Activated T-helper 2 cell treated with anti-CD3 and anti-CD28 coated beads, Interferon-gamma antibody, Interleukin-2, Interleukin-4, amounts not matched to agents 10 μg/mL and 5 μg/mL and 100 μg/mL, durations not matched to agents 14 hours and 24 hours and 36 hours (primary cell): ENCODE results near the gene GSTCD. TPM values are rescaled to one million over a fixed set of nuclear protein-coding genes. Genes with fewer than 3 reads are reported as not detected.
A peak's percentile ranks its signal among the peaks of the same experiment; 100 is the strongest.

Source experiments
- DNase-seq: peaks from one replicate; pipeline ENCODE4 v3.0.0; 2021; ENCODE audit warnings: low spot score
- H3K27ac Mint-ChIP-seq: one replicate; pipeline ENCODE4 v1.8.0; 2021; ENCODE audit warnings: mixed read lengths
- H3K27me3 Mint-ChIP-seq: one replicate; pipeline ENCODE4 v1.8.0; 2021; ENCODE audit warnings: low read depth, mixed read lengths
- H3K36me3 Mint-ChIP-seq: one replicate; pipeline ENCODE4 v1.8.0; 2021; ENCODE audit warnings: low read depth, mixed read lengths
- H3K4me1 Mint-ChIP-seq: one replicate; pipeline ENCODE4 v1.8.0; 2021; ENCODE audit warnings: low read depth, mixed read lengths
- H3K4me3 Mint-ChIP-seq: one replicate; pipeline ENCODE4 v1.8.0; 2021; ENCODE audit warnings: low read depth, mild to moderate bottlenecking, moderate library complexity, mixed read lengths
- H3K9me3 Mint-ChIP-seq: one replicate; pipeline ENCODE4 v1.8.0; 2021; ENCODE audit warnings: mixed read lengths
- intact Hi-C: fragments of 100-400 bp; cut with micrococcal nuclease; formaldehyde crosslinking; loops from one replicate; pipeline ENCODE4 v1.15.1; 2023
- total RNA-seq: library from RNA; stranded (reverse); gene quantifications from 2 replicates; pipeline ENCODE4 v1.2.3, GENCODE V29; 2022

The GSTCD gene
- total RNA-seq, 1 donor from 2014 or later, result 15.7 TPM

DNA sequence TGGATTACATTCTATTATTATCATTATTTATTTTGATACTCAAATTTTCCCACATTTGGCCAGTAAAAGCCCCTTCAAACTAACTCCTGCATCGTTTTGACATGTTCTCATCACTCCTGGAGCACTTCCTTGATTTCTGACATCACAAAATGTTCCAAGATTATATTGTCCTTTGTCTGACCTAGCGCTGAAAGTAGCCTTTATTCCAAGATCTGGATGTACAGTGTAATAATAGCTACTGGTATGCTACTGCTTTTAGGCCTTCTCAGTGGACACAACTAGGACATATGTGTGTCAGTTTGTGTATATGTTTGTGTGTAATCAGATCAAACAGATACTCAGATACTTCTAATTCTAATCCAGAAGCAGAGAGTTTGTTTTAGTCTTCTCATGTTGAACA lies 76.2 kb downstream of the GSTCD start:
- intact Hi-C loops, result no loop called here
- no peaks in the 10 kb centered on the region for H3K9me3 Mint-ChIP-seq
- no peak overlapping the region for H3K4me3 Mint-ChIP-seq
- H3K27me3 Mint-ChIP-seq, result no peaks in the 10 kb centered on the region
- no peak for DNase-seq
- no peaks in the 10 kb centered on the region for H3K4me1 Mint-ChIP-seq
- H3K27ac Mint-ChIP-seq, result no peak overlapping the region
- no peaks in the 10 kb centered on the region for H3K36me3 Mint-ChIP-seq

DNA sequence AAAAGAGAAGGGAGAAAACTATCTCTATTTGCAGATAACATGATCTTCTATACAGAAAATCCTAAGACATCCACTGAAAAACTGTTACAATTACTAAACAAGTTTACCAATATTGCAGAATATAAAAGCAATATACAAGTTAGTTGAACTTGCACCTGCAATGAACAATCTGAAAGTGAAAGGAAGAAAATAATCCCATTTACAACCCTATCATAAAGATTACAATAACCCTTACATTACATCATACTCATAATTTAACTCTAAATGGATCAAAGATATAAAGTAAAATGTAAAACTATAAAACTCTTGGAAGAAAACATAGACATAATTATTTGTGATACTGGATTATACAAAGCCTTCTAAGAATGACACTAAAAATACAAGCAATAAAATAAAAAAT lies 77.2 kb downstream of the GSTCD start:
- no peaks in the 10 kb centered on the region for H3K36me3 Mint-ChIP-seq
- H3K9me3 Mint-ChIP-seq, result no peaks in the 10 kb centered on the region
- no peak for DNase-seq
- H3K27me3 Mint-ChIP-seq, result no peaks in the 10 kb centered on the region
- no peaks in the 10 kb centered on the region for H3K4me1 Mint-ChIP-seq
- no peak overlapping the region for H3K4me3 Mint-ChIP-seq
- intact Hi-C loops, result no loop called here
- no peak overlapping the region for H3K27ac Mint-ChIP-seq

DNA sequence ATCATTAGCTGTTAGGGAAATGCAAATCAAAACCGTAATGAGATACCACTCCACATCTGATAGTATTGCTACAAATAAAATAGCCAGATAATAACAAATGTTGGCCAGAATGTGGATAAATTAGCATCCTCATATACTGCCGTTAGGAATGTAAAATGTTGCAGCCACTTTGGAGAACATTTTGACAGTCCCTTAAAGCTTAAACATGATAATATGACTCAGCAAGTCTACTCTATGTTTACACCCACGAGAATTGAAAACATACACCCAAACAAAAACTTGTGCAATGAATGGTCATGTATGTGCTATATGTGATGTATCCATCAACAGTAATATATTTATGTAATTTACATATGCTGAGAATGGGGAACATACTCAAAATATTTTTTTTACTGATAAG lies 78.2 kb downstream of the GSTCD start:
- Mint-ChIP-seq H3K9me3 (no peaks in the 10 kb centered on the region), H3K36me3 (no peaks in the 10 kb centered on the region), H3K4me3 (no peak overlapping the region), H3K4me1 (no peaks in the 10 kb centered on the region), H3K27me3 (no peaks in the 10 kb centered on the region), H3K27ac (no peak overlapping the region)
- no peak for DNase-seq
- intact Hi-C loops, result no loop called here

DNA sequence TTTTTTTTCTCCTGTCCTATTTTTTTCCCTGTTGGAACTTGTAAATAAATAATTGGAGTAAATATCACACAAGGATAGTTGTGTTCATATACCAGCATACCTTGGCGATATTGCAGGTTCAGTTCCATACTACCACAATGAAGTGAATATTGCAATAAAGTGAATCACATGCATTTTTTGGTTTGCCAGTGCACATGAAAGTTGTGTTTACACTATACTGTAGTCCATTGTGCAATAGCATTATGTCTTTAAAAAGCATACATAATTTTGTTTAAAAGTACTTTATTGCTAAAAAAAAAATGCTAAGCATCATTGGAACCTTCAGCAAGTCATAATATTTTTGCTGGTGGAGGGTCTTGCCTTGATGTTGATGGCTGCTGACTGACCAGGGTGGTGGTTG lies 88.6 kb downstream of the GSTCD start:
- H3K27me3 Mint-ChIP-seq, result no peaks in the 10 kb centered on the region
- H3K4me3 Mint-ChIP-seq, result no peak overlapping the region
- peaks cover 2% of the 10 kb centered on the region for H3K4me1 Mint-ChIP-seq
- intact Hi-C loops, result no loop called here
- H3K9me3 Mint-ChIP-seq, result no peaks in the 10 kb centered on the region
- H3K36me3 Mint-ChIP-seq, result peaks cover 6% of the 10 kb centered on the region
- DNase-seq, result no peak
- H3K27ac Mint-ChIP-seq, result no peak overlapping the region

DNA sequence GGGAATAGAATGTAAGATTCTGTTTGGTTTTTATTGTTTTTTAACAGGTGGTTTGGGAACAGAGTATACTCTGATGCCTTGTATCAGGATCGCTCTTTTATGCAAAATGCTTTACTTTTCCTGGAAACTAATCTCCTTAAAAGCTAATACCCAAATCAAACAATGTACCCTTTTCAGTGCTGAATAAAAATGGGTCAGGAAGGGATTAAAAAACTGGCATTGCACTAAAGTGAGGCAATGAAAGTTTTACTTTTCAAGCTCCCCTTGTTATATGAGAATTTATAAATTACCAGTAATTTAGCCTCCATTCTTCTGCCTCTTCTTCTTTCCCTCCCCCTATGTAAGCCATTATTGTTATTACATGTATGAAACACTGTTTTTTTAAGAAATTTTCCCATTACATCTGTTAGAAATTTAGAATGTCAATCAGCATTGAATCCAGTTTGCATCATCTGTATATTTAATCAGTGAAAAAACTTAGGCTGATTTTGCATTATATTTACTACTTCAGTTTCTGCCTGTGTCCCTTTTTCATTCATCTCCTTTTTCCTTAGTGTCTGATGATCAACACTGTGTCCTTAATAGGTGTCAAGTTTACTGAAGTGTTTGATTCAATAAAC lies 97.0 kb downstream of the GSTCD start:
- no peaks in the 10 kb centered on the region for H3K36me3 Mint-ChIP-seq
- intact Hi-C loops, result no loop called here
- no peak overlapping the region for H3K27ac Mint-ChIP-seq
- DNase-seq, result no peak
- no peaks in the 10 kb centered on the region for H3K27me3 Mint-ChIP-seq
- H3K9me3 Mint-ChIP-seq, result no peaks in the 10 kb centered on the region
- H3K4me1 Mint-ChIP-seq, result peaks cover 23% of the 10 kb centered on the region
- no peak overlapping the region for H3K4me3 Mint-ChIP-seq

DNA sequence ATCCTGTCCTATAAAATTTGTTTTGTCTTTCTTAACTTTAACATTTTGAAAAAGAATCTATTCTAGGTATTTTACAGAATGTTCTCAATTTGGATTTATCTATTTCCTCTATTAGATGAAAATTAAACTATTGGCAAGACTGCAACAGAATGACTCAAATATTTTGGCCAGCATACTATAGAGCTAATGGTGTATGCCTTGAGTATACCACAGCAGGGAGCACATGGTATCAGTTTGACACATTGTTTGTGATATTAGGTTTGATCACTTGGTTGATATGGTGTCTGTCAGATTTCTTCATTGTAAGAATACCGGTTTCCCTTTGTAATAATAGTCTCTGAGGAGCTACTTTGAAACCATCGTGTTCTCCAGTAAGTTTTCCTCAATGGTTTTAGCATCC lies 98.9 kb downstream of the GSTCD start:
- no peaks in the 10 kb centered on the region for H3K9me3 Mint-ChIP-seq
- no peaks in the 10 kb centered on the region for H3K36me3 Mint-ChIP-seq
- no peak overlapping the region for H3K27ac Mint-ChIP-seq
- no peak for DNase-seq
- intact Hi-C loops, result no loop called here
- H3K27me3 Mint-ChIP-seq, result no peaks in the 10 kb centered on the region
- peaks cover 25% of the 10 kb centered on the region for H3K4me1 Mint-ChIP-seq
- H3K4me3 Mint-ChIP-seq, result no peak overlapping the region

DNA sequence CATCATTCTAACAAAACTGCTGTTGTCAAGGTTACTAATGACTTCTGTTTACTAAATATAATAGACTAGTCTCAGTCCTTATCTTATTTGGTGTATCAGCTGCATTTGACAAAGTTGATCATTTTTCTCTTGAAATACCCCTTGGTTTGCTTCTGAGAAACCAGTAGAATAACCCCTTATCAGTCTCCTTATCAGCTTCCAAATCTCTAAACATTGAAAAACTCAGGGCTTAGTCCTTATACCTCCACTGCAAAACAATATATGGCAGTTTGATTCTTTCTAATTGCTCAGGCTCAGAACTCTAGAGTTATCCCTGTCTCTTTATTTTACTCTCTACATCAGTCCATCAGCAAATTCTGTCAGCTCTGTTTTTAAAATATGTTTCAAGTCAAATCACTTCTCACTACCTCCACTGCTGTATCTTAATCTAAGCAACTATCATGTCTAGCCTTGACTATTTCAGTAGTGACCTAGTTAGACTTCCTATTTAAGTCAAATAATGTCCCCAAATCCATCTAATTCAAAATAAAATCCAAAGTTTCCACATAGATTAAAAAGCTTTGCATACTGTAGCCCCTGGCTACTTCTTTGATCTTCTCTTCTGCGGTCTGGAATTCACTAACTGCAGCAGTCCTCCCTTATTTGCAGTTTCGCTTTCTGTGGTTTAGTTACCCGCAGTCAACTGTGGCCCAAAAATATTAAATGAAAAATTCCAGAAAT lies 99.6 kb downstream of the GSTCD start:
- DNase-seq, result no peak
- Mint-ChIP-seq H3K4me3 (peak overlapping the region; percentile 1), H3K4me1 (peaks cover 25% of the 10 kb centered on the region), H3K36me3 (no peaks in the 10 kb centered on the region), H3K27me3 (no peaks in the 10 kb centered on the region), H3K27ac (no peak overlapping the region), H3K9me3 (no peaks in the 10 kb centered on the region)
- intact Hi-C loops, result no loop called here

DNA sequence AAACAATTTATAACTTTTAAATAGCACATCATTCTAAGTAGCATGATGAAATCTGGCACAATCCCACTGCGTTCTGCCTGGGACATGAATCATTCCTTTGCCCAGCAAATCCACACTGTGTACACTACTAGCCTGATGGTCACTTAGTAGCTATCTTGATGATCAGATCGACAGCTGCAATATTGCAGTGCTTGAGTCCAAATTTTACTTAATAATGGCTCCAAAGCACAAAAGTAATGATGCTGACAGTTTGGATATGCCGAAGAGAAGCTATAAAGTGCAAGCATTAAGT lies 100.1 kb downstream of the GSTCD start:
- Mint-ChIP-seq H3K36me3 (no peaks in the 10 kb centered on the region), H3K27me3 (no peaks in the 10 kb centered on the region), H3K4me1 (peaks cover 25% of the 10 kb centered on the region), H3K4me3 (no peak overlapping the region), H3K27ac (no peak overlapping the region), H3K9me3 (no peaks in the 10 kb centered on the region)
- intact Hi-C loops, result no loop called here
- no peak for DNase-seq

DNA sequence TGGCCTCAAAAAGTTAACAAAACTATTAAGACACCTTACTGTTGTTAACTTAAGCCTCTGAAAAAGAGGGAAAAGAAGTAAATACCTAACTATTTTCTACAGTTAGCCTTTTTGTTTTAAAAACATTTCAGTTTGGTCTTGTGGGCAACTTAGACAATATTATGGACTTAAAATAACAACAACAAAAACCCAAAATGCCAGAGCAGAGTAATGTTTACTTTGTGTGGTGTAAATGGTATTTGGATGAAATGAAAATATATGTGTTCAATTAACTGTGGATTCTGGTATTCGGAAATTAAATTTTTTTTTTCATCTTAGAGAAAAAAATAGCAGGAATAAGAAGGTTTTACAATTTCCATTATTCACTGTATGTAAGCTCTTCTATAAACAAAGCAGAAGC lies 107.1 kb downstream of the GSTCD start:
- no peaks in the 10 kb centered on the region for H3K27me3 Mint-ChIP-seq
- peaks cover 4% of the 10 kb centered on the region for H3K4me1 Mint-ChIP-seq
- H3K27ac Mint-ChIP-seq, result no peak overlapping the region
- H3K9me3 Mint-ChIP-seq, result no peaks in the 10 kb centered on the region
- no peak overlapping the region for H3K4me3 Mint-ChIP-seq
- DNase-seq, result no peak
- H3K36me3 Mint-ChIP-seq, result no peaks in the 10 kb centered on the region
- intact Hi-C loops, result no loop called here

DNA sequence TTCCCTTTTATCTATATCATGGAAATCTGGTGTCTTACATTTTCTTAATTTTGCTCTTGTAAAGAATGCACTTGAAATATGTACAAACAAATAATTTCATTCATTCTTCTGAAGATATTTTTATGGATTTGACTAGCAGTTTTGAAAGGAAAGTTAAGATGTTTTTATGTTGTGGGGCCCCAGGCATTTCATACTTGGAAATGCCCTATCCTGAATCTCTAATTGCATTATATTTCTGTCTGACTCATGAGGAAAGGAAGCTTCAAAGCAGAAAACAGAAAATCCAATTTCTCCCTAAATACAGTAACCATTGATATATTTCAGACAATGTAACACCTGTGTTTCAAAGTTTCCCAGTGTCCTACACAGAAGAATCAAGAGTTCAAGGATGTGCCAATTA lies 113.5 kb downstream of the GSTCD start:
- Mint-ChIP-seq H3K4me3 (no peak overlapping the region), H3K4me1 (no peaks in the 10 kb centered on the region), H3K36me3 (peaks cover 3% of the 10 kb centered on the region), H3K27me3 (no peaks in the 10 kb centered on the region), H3K27ac (no peak overlapping the region), H3K9me3 (no peaks in the 10 kb centered on the region)
- intact Hi-C loops, result no loop called here
- DNase-seq, result no peak

DNA sequence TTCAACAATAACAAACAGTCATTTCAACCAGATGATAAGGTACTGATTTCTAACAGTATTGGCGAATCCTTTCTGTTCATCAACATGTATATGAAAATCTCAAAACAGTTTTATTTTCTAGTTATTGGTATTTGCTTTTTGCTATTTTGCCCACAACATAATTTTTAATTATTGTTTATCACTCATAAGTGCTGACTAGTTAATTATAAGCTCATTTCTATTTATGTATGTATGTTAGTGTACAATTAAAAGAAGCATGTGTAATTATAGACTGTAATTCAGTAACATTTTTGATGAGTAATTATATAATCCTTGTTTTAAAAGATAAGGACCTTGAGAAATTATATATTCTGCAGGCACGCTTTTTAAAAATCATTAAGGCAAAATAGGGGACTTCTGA lies 119.5 kb downstream of the GSTCD start:
- no peak overlapping the region for H3K4me3 Mint-ChIP-seq
- no peak overlapping the region for H3K27ac Mint-ChIP-seq
- no peaks in the 10 kb centered on the region for H3K9me3 Mint-ChIP-seq
- peaks cover 3% of the 10 kb centered on the region for H3K36me3 Mint-ChIP-seq
- DNase-seq, result no peak
- H3K27me3 Mint-ChIP-seq, result no peaks in the 10 kb centered on the region
- no peaks in the 10 kb centered on the region for H3K4me1 Mint-ChIP-seq
- intact Hi-C loops, result no loop called here

DNA sequence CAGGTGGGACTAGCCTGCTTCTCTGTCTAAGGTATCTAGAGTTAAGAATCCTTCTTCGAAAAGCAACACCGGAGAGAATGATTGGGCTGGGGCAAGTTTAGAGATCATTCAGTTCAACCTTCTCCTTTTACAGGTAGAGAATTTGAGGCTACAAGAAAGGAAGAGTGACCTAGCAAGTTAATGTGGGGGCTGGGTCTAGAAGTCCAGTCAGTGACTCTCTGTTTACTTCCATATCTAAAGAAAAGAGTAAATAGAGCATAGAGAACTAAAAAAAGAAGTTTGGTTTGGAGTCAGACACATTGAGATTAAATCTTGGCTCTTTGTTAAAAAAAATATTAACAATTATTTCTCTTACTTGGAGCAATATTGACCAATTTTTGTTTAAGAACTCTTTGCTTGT lies 122.6 kb downstream of the GSTCD start:
- Mint-ChIP-seq H3K27me3 (no peaks in the 10 kb centered on the region), H3K27ac (no peak overlapping the region), H3K36me3 (no peaks in the 10 kb centered on the region), H3K4me3 (no peak overlapping the region), H3K4me1 (no peaks in the 10 kb centered on the region), H3K9me3 (no peaks in the 10 kb centered on the region)
- intact Hi-C loops, result no loop called here
- no peak for DNase-seq

DNA sequence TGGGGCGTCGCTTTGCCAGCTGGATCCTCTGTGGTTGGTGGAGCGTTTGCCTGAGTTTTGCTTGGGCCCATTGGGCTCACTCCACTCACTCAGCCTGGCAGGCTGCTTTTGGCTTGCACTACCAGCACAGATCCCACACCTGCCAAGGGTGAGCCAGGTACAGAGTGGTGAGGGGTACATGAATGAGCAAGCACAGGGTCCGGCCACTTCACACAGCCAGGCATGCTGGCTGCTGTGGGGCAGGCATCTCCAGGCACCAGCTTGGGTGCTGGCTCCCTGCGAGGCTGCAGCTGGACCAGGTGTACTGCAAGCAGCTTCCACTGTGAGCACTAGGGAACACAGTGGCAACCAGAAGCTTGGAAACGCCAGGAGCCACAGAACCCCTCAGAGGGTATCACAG lies 126.6 kb downstream of the GSTCD start:
- H3K9me3 Mint-ChIP-seq, result no peaks in the 10 kb centered on the region
- DNase-seq, result no peak
- H3K4me1 Mint-ChIP-seq, result no peaks in the 10 kb centered on the region
- no peak overlapping the region for H3K4me3 Mint-ChIP-seq
- H3K27ac Mint-ChIP-seq, result no peak overlapping the region
- peaks cover 6% of the 10 kb centered on the region for H3K36me3 Mint-ChIP-seq
- H3K27me3 Mint-ChIP-seq, result no peaks in the 10 kb centered on the region
- intact Hi-C loops, result no loop called here

DNA sequence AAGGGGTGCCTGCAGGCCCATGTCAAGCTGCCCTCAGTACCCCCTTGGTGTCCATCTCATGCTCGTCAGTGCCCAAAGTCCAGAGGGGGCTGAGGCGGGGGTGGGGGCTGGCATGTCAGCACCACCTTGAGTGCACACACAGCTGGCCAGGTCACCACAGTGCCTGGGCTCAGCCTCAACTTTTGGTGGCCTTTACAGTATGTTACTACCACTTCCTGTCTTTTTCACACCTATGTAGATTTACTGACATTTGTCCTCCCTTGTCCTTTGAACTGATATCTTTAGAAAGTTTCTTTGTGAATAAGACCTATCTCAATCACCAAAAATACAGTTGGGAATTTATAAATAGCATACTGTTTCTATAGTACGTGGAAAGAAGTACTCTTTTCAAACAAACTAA lies 128.0 kb downstream of the GSTCD start:
- H3K36me3 Mint-ChIP-seq, result peaks cover 6% of the 10 kb centered on the region
- H3K9me3 Mint-ChIP-seq, result no peaks in the 10 kb centered on the region
- no peaks in the 10 kb centered on the region for H3K4me1 Mint-ChIP-seq
- H3K4me3 Mint-ChIP-seq, result no peak overlapping the region
- H3K27me3 Mint-ChIP-seq, result no peaks in the 10 kb centered on the region
- intact Hi-C loops, result no loop called here
- DNase-seq, result no peak
- H3K27ac Mint-ChIP-seq, result no peak overlapping the region
